Activated B cell treated with CpG ODN at 0.5 μM for 24 hours (primary cell): Measurements from ENCODE around the gene PPP1R12C. TPM values are rescaled to one million over a fixed set of nuclear protein-coding genes. Genes with fewer than 3 reads are reported as not detected.

Experiments used
- ATAC-seq: fragments of 200-7000 bp; cut with Tn5 transposase; one replicate; pipeline ENCODE4 v1.10.0; 2021; ENCODE audit warnings: low read depth, mild to moderate bottlenecking, moderate library complexity
- CTCF ChIA-PET: fragments of 350-600 bp; sonication (Branson Sonifier 250); formaldehyde crosslinking; loops from one replicate; lab custom pipeline; 2021; ENCODE audit warnings: antibody characterized with exemption; lab: Charles Lee
- POLR2A ChIA-PET: fragments of 350-600 bp; sonication (Branson Sonifier 250); formaldehyde crosslinking; loops from one replicate; lab custom pipeline; 2021; ENCODE audit warnings: antibody characterized with exemption; lab: Charles Lee
- DNase-seq: peaks from one replicate; pipeline ENCODE4 v3.0.0; 2022
- H3K27ac Mint-ChIP-seq: one replicate; pipeline ENCODE4 v1.8.0; 2020; ENCODE audit warnings: mixed read lengths
- H3K27me3 Mint-ChIP-seq: one replicate; pipeline ENCODE4 v1.8.0; 2021; ENCODE audit warnings: mixed read lengths
- H3K36me3 Mint-ChIP-seq: one replicate; pipeline ENCODE4 v1.8.0; 2021; ENCODE audit warnings: low read depth, mixed read lengths
- H3K4me1 Mint-ChIP-seq: one replicate; pipeline ENCODE4 v1.8.0; 2021; ENCODE audit warnings: mixed read lengths
- H3K4me3 Mint-ChIP-seq: one replicate; pipeline ENCODE4 v1.8.0; 2020; ENCODE audit warnings: mild to moderate bottlenecking, mixed read lengths
- H3K9me3 Mint-ChIP-seq: one replicate; pipeline ENCODE4 v1.8.0; 2020; ENCODE audit warnings: mixed read lengths
- intact Hi-C: fragments of 100-400 bp; cut with micrococcal nuclease; formaldehyde crosslinking; loops from one replicate; pipeline ENCODE4 v1.15.1; 2024
- total RNA-seq: library from RNA; stranded (reverse); gene quantifications from 2 replicates; pipeline ENCODE4 v1.2.3, GENCODE V29; 2022
- TF ChIP-seq, protein P1 (sequence below): fragments of 200-600 bp; IDR thresholded peaks from one replicate; pipeline ENCODE4 v1.8.0; 2022; ENCODE audit warnings: antibody characterized with exemption, mild to moderate bottlenecking

The PPP1R12C gene
- total RNA-seq, 1 donor from 2014 or later = 139 TPM

DNA sequence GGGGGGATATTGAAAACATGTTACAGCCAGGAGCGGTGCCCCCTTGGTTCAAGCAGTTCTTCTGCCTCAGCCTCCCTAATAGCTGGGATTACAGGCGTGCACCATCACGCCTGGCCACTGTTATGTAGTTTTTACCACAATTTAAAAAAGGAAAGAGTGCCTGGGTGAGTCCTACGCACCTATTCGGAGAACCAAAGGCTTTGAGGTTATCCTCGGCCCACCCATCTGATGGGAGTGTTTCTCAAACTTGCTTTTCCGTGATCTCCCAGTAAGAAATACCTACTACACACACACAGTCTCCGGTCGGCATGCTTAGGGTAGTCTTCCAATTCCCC is 75.1 kb downstream of the PPP1R12C start:
- CTCF ChIA-PET = no interaction called here
- intact Hi-C loops = no loop called here

GRCh38 chr19:55041627-55042343 is 75.7 kb downstream of the PPP1R12C start:
- Mint-ChIP-seq H3K36me3 (peaks cover 32% of the 10 kb centered on the region), H3K4me1 (peaks cover 10% of the 10 kb centered on the region), H3K4me3 (no peak overlapping the region), H3K27me3 (no peaks in the 10 kb centered on the region), H3K9me3 (no peaks in the 10 kb centered on the region), H3K27ac (no peak overlapping the region)
- intact Hi-C loops = no loop called here
- POLR2A ChIA-PET = no interaction called here
- TF ChIP-seq, protein P1, sequence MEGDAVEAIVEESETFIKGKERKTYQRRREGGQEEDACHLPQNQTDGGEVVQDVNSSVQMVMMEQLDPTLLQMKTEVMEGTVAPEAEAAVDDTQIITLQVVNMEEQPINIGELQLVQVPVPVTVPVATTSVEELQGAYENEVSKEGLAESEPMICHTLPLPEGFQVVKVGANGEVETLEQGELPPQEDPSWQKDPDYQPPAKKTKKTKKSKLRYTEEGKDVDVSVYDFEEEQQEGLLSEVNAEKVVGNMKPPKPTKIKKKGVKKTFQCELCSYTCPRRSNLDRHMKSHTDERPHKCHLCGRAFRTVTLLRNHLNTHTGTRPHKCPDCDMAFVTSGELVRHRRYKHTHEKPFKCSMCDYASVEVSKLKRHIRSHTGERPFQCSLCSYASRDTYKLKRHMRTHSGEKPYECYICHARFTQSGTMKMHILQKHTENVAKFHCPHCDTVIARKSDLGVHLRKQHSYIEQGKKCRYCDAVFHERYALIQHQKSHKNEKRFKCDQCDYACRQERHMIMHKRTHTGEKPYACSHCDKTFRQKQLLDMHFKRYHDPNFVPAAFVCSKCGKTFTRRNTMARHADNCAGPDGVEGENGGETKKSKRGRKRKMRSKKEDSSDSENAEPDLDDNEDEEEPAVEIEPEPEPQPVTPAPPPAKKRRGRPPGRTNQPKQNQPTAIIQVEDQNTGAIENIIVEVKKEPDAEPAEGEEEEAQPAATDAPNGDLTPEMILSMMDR = no peak
- CTCF ChIA-PET = no interaction called here
- ATAC-seq (no peak), DNase-seq (no peak)

More for the DNA sequence above, 75.1 kb downstream of the PPP1R12C start:
- H3K36me3 Mint-ChIP-seq = peaks cover 36% of the 10 kb centered on the region
- H3K27me3 Mint-ChIP-seq = no peaks in the 10 kb centered on the region
- H3K27ac Mint-ChIP-seq = no peak overlapping the region
- no peaks in the 10 kb centered on the region for H3K9me3 Mint-ChIP-seq
- ATAC-seq (no peak), DNase-seq (no peak)
- TF ChIP-seq, protein P1 = no peak
- no peak overlapping the region for H3K4me3 Mint-ChIP-seq
- H3K4me1 Mint-ChIP-seq = peaks cover 10% of the 10 kb centered on the region
- POLR2A ChIA-PET = no interaction called here

DNA sequence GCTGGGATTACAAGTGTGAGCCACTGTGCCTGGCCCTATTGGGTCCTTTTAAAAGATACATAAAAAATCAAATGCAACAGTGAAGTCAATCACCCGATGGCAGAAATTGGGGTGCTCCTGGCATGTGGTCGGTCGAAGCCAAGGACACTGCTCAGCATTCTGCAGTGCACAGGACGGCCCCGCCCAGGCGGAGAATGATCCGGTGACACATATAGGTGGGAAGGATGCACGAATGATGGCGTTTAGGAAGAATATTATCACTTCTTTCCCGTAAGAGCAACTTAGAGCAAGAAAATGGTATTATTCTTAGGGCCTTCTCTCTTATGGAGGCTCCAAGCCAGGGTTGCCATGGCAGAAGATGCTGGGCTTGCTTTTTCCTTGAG is 76.2 kb downstream of the PPP1R12C start:
- H3K27ac Mint-ChIP-seq = no peak overlapping the region
- CTCF ChIA-PET = no interaction called here
- peaks cover 27% of the 10 kb centered on the region for H3K36me3 Mint-ChIP-seq
- ATAC-seq (no peak), DNase-seq (no peak)
- H3K9me3 Mint-ChIP-seq = no peaks in the 10 kb centered on the region
- intact Hi-C loops = no loop called here
- no peak overlapping the region for H3K4me3 Mint-ChIP-seq
- TF ChIP-seq, protein P1 = no peak
- POLR2A ChIA-PET = no interaction called here
- no peaks in the 10 kb centered on the region for H3K27me3 Mint-ChIP-seq
- H3K4me1 Mint-ChIP-seq = peaks cover 10% of the 10 kb centered on the region

Other genes starting within 250 kb of the PPP1R12C start
- gene FCAR, start 243.4 kb downstream of the PPP1R12C start, total RNA-seq = 0.20 TPM in 1 of 2 replicates, not detected in the other
- not detected in 2 replicates for gene NCR1, start 211.5 kb downstream of the PPP1R12C start, total RNA-seq
- gene NLRP7, start 170.1 kb downstream of the PPP1R12C start, total RNA-seq = 0.27 and 0.33 TPM in 2 replicates
- 28.9 and 31.7 TPM in 2 replicates for gene NLRP2, start 151.3 kb downstream of the PPP1R12C start, total RNA-seq
- not detected in 2 replicates for gene GP6, start 79.4 kb downstream of the PPP1R12C start, total RNA-seq
- 10.3 and 12.4 TPM in 2 replicates for gene RDH13, start 54.5 kb downstream of the PPP1R12C start, total RNA-seq
- 0.38 and 1.0 TPM in 2 replicates for gene EPS8L1, start 41.8 kb downstream of the PPP1R12C start, total RNA-seq
- gene TNNT1, start 31.6 kb upstream of the PPP1R12C start, total RNA-seq = not detected in 2 replicates
- not detected in 2 replicates for gene TNNI3, start 40.1 kb upstream of the PPP1R12C start, total RNA-seq
- not detected in 2 replicates for gene DNAAF3, start 49.0 kb upstream of the PPP1R12C start, total RNA-seq
- not detected in 2 replicates for gene SYT5, start 62.7 kb upstream of the PPP1R12C start, total RNA-seq
- gene PTPRH, start 91.9 kb upstream of the PPP1R12C start, total RNA-seq = not detected in 2 replicates
- gene TMEM86B, start 111.1 kb upstream of the PPP1R12C start, total RNA-seq = 12.6 and 14.8 TPM in 2 replicates
- 203 and 220 TPM in 2 replicates for gene PPP6R1, start 141.4 kb upstream of the PPP1R12C start, total RNA-seq
- 32.2 and 32.9 TPM in 2 replicates for gene HSPBP1, start 162.5 kb upstream of the PPP1R12C start, total RNA-seq
- 1.3 and 2.7 TPM in 2 replicates for gene BRSK1, start 166.4 kb upstream of the PPP1R12C start, total RNA-seq
- not detected in 2 replicates for gene TMEM150B, start 207.7 kb upstream of the PPP1R12C start, total RNA-seq
- 7.2 and 8.1 TPM in 2 replicates for gene KMT5C, start 222.2 kb upstream of the PPP1R12C start, total RNA-seq
- not detected in 2 replicates for gene COX6B2, start 237.1 kb upstream of the PPP1R12C start, total RNA-seq
- not detected in 2 replicates for gene GARIN5B, start 245.6 kb upstream of the PPP1R12C start, total RNA-seq